HTR-8/SVneo (cell line): ENCODE data around the gene ADPRHL1.

Source experiments
- DNase-seq: peaks from one replicate; pipeline ENCODE4 v3.0.0; 2011; ENCODE audit warnings: low spot score, mixed read lengths; ENCODE audit not compliant: insufficient read length
- FAIRE-seq: peaks from 2 replicates; lab custom pipeline; 2011; peaks lifted over from hg19 to GRCh38; lab: Jason Lieb, UNC

The ADPRHL1 gene

GRCh38 chr13:113420833-113421600 is 32.3 kb downstream of the ADPRHL1 start:
- FAIRE-seq: no peak
- no peak for DNase-seq

- FAIRE-seq: no peak
- no peak for DNase-seq
These were observed 33.1 kb downstream of the ADPRHL1 start for GRCh38 chr13:113420232-113420631.

- no peak for DNase-seq
These were observed 33.6 kb downstream of the ADPRHL1 start for GRCh38 chr13:113419531-113420193.

GRCh38 chr13:113418722-113419049 is 34.6 kb downstream of the ADPRHL1 start:
- DNase-seq (no peak), FAIRE-seq (no peak)

More at GRCh38 chr13:113419531-113420193, 33.6 kb downstream of the ADPRHL1 start:
- FAIRE-seq: no peak

- no peak for DNase-seq
- FAIRE-seq: no peak
These were observed 35.2 kb downstream of the ADPRHL1 start for GRCh38 chr13:113417836-113418721.

GRCh38 chr13:113417008-113417751 is 36.1 kb downstream of the ADPRHL1 start:
- FAIRE-seq (no peak), DNase-seq (no peak)

GRCh38 chr13:113415825-113416224 is 37.5 kb downstream of the ADPRHL1 start:
- no peak for FAIRE-seq
- DNase-seq: no peak

GRCh38 chr13:113415032-113415431 is 38.3 kb downstream of the ADPRHL1 start:
- FAIRE-seq (no peak), DNase-seq (no peak)

- FAIRE-seq (no peak), DNase-seq (no peak)
These were observed 39.0 kb downstream of the ADPRHL1 start for GRCh38 chr13:113414335-113414734.

- FAIRE-seq (no peak), DNase-seq (no peak)
These were observed 39.4 kb downstream of the ADPRHL1 start for GRCh38 chr13:113413898-113414282.

GRCh38 chr13:113413178-113413897 is 40.0 kb downstream of the ADPRHL1 start:
- no peak for FAIRE-seq

GRCh38 chr13:113412440-113412839 is 40.8 kb downstream of the ADPRHL1 start:
- no peak for FAIRE-seq

More at GRCh38 chr13:113413178-113413897, 40.0 kb downstream of the ADPRHL1 start:
- DNase-seq: no peak

GRCh38 chr13:113411216-113412023 is 41.9 kb downstream of the ADPRHL1 start:
- DNase-seq (peak; percentile 79), FAIRE-seq (peak; percentile 81)

More at GRCh38 chr13:113412440-113412839, 40.8 kb downstream of the ADPRHL1 start:
- DNase-seq: no peak

- peak; percentile 69 for DNase-seq
- no peak for FAIRE-seq
These were observed 42.7 kb downstream of the ADPRHL1 start for GRCh38 chr13:113410472-113411201.

GRCh38 chr13:113408562-113408961 is 44.7 kb downstream of the ADPRHL1 start:
- no peak for DNase-seq
- no peak for FAIRE-seq

GRCh38 chr13:113407531-113408393 is 45.5 kb downstream of the ADPRHL1 start:
- no peak for DNase-seq
- no peak for FAIRE-seq

- DNase-seq (no peak), FAIRE-seq (no peak)
These were observed 46.2 kb downstream of the ADPRHL1 start for GRCh38 chr13:113407103-113407530.
